Astrocyte (in vitro differentiated cells and primary cell): Measurements from ENCODE around the gene DENND1B. TPM values are rescaled to one million over a fixed set of nuclear protein-coding genes. Genes with fewer than 3 reads are reported as not detected.

Source experiments
- DNase-seq: peaks from one replicate; pipeline ENCODE4 v3.0.0-alpha.2; 2010; ENCODE audit warnings: low read depth
- FAIRE-seq: peaks from 2 replicates; lab custom pipeline; 2011; peaks lifted over from hg19 to GRCh38; lab: Jason Lieb, UNC
- H2AFZ ChIP-seq: 2 replicates; pipeline ENCODE4 v1.6.0; 2012; ENCODE audit warnings: low read depth, low read length, inconsistent platforms
- H3K27ac ChIP-seq: 2 replicates; pipeline ENCODE4 v1.5.1; 2011; ENCODE audit warnings: low read depth, low read length, inconsistent platforms
- H3K27me3 ChIP-seq: 2 replicates; pipeline ENCODE4 v1.6.0; 2011; ENCODE audit warnings: low read length, inconsistent platforms; ENCODE audit not compliant: insufficient read depth
- H3K36me3 ChIP-seq: 2 replicates; pipeline ENCODE4 v1.5.1; 2011; ENCODE audit warnings: low read length, inconsistent platforms; ENCODE audit not compliant: insufficient read depth
- H3K4me1 ChIP-seq: 2 replicates; pipeline ENCODE4 v1.5.1; 2011; ENCODE audit warnings: low read length, inconsistent platforms; ENCODE audit not compliant: insufficient read depth
- H3K4me2 ChIP-seq: 2 replicates; pipeline ENCODE4 v1.6.0; 2012; ENCODE audit warnings: low read length, inconsistent platforms
- H3K4me3 ChIP-seq: 2 replicates; pipeline ENCODE4 v1.5.1; 2011; ENCODE audit warnings: low read depth, mild to moderate bottlenecking, low read length, inconsistent platforms; ENCODE audit not compliant: insufficient read depth
- H3K79me2 ChIP-seq: 2 replicates; pipeline ENCODE4 v1.6.0; 2012; ENCODE audit warnings: mild to moderate bottlenecking, low read length, inconsistent platforms; ENCODE audit not compliant: insufficient read depth
- H3K9ac ChIP-seq: 2 replicates; pipeline ENCODE4 v1.6.0; 2012; ENCODE audit warnings: mild to moderate bottlenecking, low read length, inconsistent platforms
- H3K9me3 ChIP-seq: 2 replicates; pipeline ENCODE4 v1.5.1; 2012; ENCODE audit warnings: low read depth, mild to moderate bottlenecking, low read length, inconsistent platforms; ENCODE audit not compliant: insufficient read depth
- H4K20me1 ChIP-seq: 2 replicates; pipeline ENCODE4 v1.6.0; 2012; ENCODE audit warnings: low read length, inconsistent platforms; ENCODE audit not compliant: insufficient read depth
- H3K27ac Mint-ChIP-seq: one replicate; pipeline ENCODE4 v1.8.0; 2021; ENCODE audit warnings: mild to moderate bottlenecking, mixed read lengths; ENCODE audit not compliant: unreplicated experiment
- H3K27me3 Mint-ChIP-seq: one replicate; pipeline ENCODE4 v1.8.0; 2021; ENCODE audit warnings: low read depth, mixed read lengths; ENCODE audit not compliant: unreplicated experiment
- H3K36me3 Mint-ChIP-seq: one replicate; pipeline ENCODE4 v1.8.0; 2021; ENCODE audit warnings: low read depth, mixed read lengths; ENCODE audit not compliant: unreplicated experiment
- H3K4me1 Mint-ChIP-seq: one replicate; pipeline ENCODE4 v1.8.0; 2021; ENCODE audit warnings: low read depth, mixed read lengths; ENCODE audit not compliant: unreplicated experiment
- H3K4me3 Mint-ChIP-seq: one replicate; pipeline ENCODE4 v1.8.0; 2021; ENCODE audit warnings: mild to moderate bottlenecking, moderate library complexity, mixed read lengths; ENCODE audit not compliant: unreplicated experiment
- H3K9me3 Mint-ChIP-seq: one replicate; pipeline ENCODE4 v1.8.0; 2021; ENCODE audit warnings: mild to moderate bottlenecking, mixed read lengths; ENCODE audit not compliant: unreplicated experiment
- EZH2 ChIP-seq: IDR thresholded peaks from 2 replicates; pipeline ENCODE4 v1.6.1; 2012; ENCODE audit warnings: mild to moderate bottlenecking, low read length, inconsistent platforms; ENCODE audit not compliant: insufficient read depth
- total RNA-seq: library from RNA; stranded (reverse); gene quantifications from 2 replicates; pipeline ENCODE4 v1.2.1, GENCODE V29; 2021
- TF ChIP-seq, protein P1 (sequence below): IDR thresholded peaks from 2 replicates; pipeline ENCODE4 v1.5.1; 2011; ENCODE audit warnings: low read depth, mild to moderate bottlenecking, inconsistent platforms, low read length, moderate library complexity; ENCODE audit not compliant: insufficient read depth

DENND1B gene
- total RNA-seq, 1 donor from 2014 or later: 9.6 TPM

- Mint-ChIP-seq H3K9me3 (no peaks in the 10 kb centered on the region), H3K27ac (peak overlapping the region; percentile 44), H3K4me3 (no peak overlapping the region), H3K27me3 (no peaks in the 10 kb centered on the region), H3K4me1 (peaks cover 18% of the 10 kb centered on the region), H3K36me3 (no peaks in the 10 kb centered on the region)
- no peaks in the 10 kb centered on the region for H3K27me3 ChIP-seq
- H3K4me2 ChIP-seq: no peak overlapping the region
- H3K79me2 ChIP-seq: no peaks in the 10 kb centered on the region
- TF ChIP-seq, protein P1, sequence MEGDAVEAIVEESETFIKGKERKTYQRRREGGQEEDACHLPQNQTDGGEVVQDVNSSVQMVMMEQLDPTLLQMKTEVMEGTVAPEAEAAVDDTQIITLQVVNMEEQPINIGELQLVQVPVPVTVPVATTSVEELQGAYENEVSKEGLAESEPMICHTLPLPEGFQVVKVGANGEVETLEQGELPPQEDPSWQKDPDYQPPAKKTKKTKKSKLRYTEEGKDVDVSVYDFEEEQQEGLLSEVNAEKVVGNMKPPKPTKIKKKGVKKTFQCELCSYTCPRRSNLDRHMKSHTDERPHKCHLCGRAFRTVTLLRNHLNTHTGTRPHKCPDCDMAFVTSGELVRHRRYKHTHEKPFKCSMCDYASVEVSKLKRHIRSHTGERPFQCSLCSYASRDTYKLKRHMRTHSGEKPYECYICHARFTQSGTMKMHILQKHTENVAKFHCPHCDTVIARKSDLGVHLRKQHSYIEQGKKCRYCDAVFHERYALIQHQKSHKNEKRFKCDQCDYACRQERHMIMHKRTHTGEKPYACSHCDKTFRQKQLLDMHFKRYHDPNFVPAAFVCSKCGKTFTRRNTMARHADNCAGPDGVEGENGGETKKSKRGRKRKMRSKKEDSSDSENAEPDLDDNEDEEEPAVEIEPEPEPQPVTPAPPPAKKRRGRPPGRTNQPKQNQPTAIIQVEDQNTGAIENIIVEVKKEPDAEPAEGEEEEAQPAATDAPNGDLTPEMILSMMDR: no peak
- TF ChIP-seq EZH2: no peak
- H3K9ac ChIP-seq: no peak overlapping the region
- FAIRE-seq (no peak), DNase-seq (peak; percentile 40)
- H3K27ac ChIP-seq: no peak overlapping the region
- H3K4me3 ChIP-seq: no peak overlapping the region
- no peaks in the 10 kb centered on the region for H4K20me1 ChIP-seq
- no peaks in the 10 kb centered on the region for H3K36me3 ChIP-seq
- H3K4me1 ChIP-seq: no peaks in the 10 kb centered on the region
- no peaks in the 10 kb centered on the region for H3K9me3 ChIP-seq
- no peak overlapping the region for H2AFZ ChIP-seq
Observed at GRCh38 chr1:197660389-197660788, 114.9 kb downstream of the DENND1B start.

DNA sequence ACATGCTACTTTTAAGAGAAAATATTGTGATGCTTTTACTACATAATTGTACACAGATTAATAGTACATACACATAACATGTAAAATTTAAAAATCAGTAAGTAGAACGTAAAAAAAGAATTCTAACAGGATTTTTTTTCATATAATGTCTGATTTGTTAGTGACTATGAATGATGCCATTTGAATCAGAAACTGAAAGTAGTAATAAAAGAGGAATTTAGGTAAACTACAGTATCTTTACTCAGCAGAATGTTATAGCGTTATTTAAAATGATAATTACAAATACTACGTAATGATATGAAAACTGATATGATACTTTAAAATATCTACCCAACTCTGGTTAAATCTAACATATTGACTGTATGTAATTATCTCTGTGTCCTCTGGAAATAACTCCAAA lies 116.1 kb downstream of the DENND1B start:
- FAIRE-seq (no peak), DNase-seq (no peak)
- Mint-ChIP-seq H3K27ac (no peak overlapping the region), H3K4me1 (peaks cover 15% of the 10 kb centered on the region), H3K9me3 (no peaks in the 10 kb centered on the region), H3K27me3 (no peaks in the 10 kb centered on the region), H3K36me3 (no peaks in the 10 kb centered on the region), H3K4me3 (no peak overlapping the region)
- no peak overlapping the region for H3K4me2 ChIP-seq
- no peaks in the 10 kb centered on the region for H3K27me3 ChIP-seq
- no peaks in the 10 kb centered on the region for H3K36me3 ChIP-seq
- no peaks in the 10 kb centered on the region for H3K4me1 ChIP-seq
- H4K20me1 ChIP-seq: no peaks in the 10 kb centered on the region
- no peaks in the 10 kb centered on the region for H3K9me3 ChIP-seq
- TF ChIP-seq EZH2: no peak
- TF ChIP-seq, protein P1: no peak
- no peak overlapping the region for H2AFZ ChIP-seq
- H3K4me3 ChIP-seq: no peak overlapping the region
- no peaks in the 10 kb centered on the region for H3K79me2 ChIP-seq
- H3K9ac ChIP-seq: no peak overlapping the region
- no peak overlapping the region for H3K27ac ChIP-seq

- no peaks in the 10 kb centered on the region for H3K36me3 Mint-ChIP-seq
- no peak overlapping the region for H2AFZ ChIP-seq
- no peak overlapping the region for H3K9ac ChIP-seq
- no peaks in the 10 kb centered on the region for H3K4me1 ChIP-seq
- H3K4me1 Mint-ChIP-seq: no peaks in the 10 kb centered on the region
- TF ChIP-seq, protein P1: no peak
- no peak for TF ChIP-seq EZH2
- H3K27me3 ChIP-seq: no peaks in the 10 kb centered on the region
- H3K4me2 ChIP-seq: no peak overlapping the region
- no peak overlapping the region for H3K27ac ChIP-seq
- no peaks in the 10 kb centered on the region for H4K20me1 ChIP-seq
- H3K4me3 ChIP-seq: no peak overlapping the region
- H3K4me3 Mint-ChIP-seq: no peak overlapping the region
- H3K27me3 Mint-ChIP-seq: no peaks in the 10 kb centered on the region
- H3K9me3 ChIP-seq: no peaks in the 10 kb centered on the region
- FAIRE-seq: no peak
- no peaks in the 10 kb centered on the region for H3K9me3 Mint-ChIP-seq
- no peaks in the 10 kb centered on the region for H3K79me2 ChIP-seq
- H3K27ac Mint-ChIP-seq: no peak overlapping the region
- DNase-seq: no peak
- no peaks in the 10 kb centered on the region for H3K36me3 ChIP-seq
Observed at GRCh38 chr1:197649188-197649587, 126.1 kb downstream of the DENND1B start.
